ENCODE results near the gene BMP8A. TPM values are rescaled to one million over a fixed set of nuclear protein-coding genes. Genes with fewer than 3 reads are reported as not detected.
"Not testable (repeated sequence)": the region's sequence is repeated elsewhere in the genome, so short reads cannot be mapped to it uniquely, and the experiment has no call there.

BMP8A gene
- total RNA-seq, 1 experiment from 2014 or later: 4.1 TPM

GRCh38 chr1:39497585-39497984, 6.1 kb downstream of the BMP8A start:
- Histone ChIP-seq H3K27me3 (ENCODE audit: insufficient read depth, low read length) (no peaks in the 10 kb centered on the region), H3K9me3 (ENCODE audit: control insufficient read depth in 1 of 2, insufficient read depth in 1 of 2, low read depth in 1 of 2, low read length in 2 of 2) (no peaks in the 10 kb centered on the region), H3K4me1 (ENCODE audit: control insufficient read depth in 1 of 2, insufficient read depth in 2 of 2, low read length in 2 of 2) (0 out of 4 replicates have a peak, but pooled peaks cover 0 to 2% of the 10 kb centered on the region in 2 experiments), H2AFZ (ENCODE audit: low read depth, low read length, poor library complexity, severe bottlenecking) (no peak overlapping the region), H3K4me3 (replicated peaks in 1 of 2; ENCODE audit: low read depth in 1 of 2, low read length in 2 of 2) (no peak overlapping the region), H3K9ac (ENCODE audit: low read length) (no peak overlapping the region), H4K20me1 (ENCODE audit: insufficient read depth) (no peaks in the 10 kb centered on the region), H3K27ac (ENCODE audit: low read depth, low read length) (no peak overlapping the region), H3K36me3 (ENCODE audit: control insufficient read depth in 1 of 2, insufficient read depth in 2 of 2, low read length in 2 of 2) (no peaks in the 10 kb centered on the region), H3K79me2 (ENCODE audit: insufficient read depth, low read length) (no peaks in the 10 kb centered on the region), H3K9me2 (ENCODE audit: insufficient read depth) (no peaks in the 10 kb centered on the region), H3K4me2 (ENCODE audit: low read length) (no peak overlapping the region)
- intact Hi-C loops (cut with micrococcal nuclease): no loop called here
- ChIA-PET CTCF (no interaction called here), RAD21 (ENCODE audit: low non-redundant PET in 1 of 2, low total read pairs in 2 of 2, uncharacterized antibody in 2 of 2, unreplicated experiment in 2 of 2) (no interaction called here), POLR2A (no interaction called here)
- TF ChIP-seq YY1 (IDR thresholded peaks at IDR 0.05; ENCODE audit: extremely low read depth, insufficient replicate concordance, low read depth, low read length) (no peak), POLR2AphosphoS5 (IDR thresholded peaks at IDR 0.05; ENCODE audit: low read depth, low read length) (no peak), CEBPB (IDR thresholded peaks at IDR 0.05; ENCODE audit: low read depth) (no peak), JUND (IDR thresholded peaks at IDR 0.05) (no peak), CBX3 (IDR thresholded peaks at IDR 0.05; ENCODE audit: low read depth) (no peak)
- ATAC-seq: no peak
- no peak for DNase-seq (ENCODE audit: low read depth, low spot score)
- BruUV-seq (replicated peaks): no TSS peak

DNA sequence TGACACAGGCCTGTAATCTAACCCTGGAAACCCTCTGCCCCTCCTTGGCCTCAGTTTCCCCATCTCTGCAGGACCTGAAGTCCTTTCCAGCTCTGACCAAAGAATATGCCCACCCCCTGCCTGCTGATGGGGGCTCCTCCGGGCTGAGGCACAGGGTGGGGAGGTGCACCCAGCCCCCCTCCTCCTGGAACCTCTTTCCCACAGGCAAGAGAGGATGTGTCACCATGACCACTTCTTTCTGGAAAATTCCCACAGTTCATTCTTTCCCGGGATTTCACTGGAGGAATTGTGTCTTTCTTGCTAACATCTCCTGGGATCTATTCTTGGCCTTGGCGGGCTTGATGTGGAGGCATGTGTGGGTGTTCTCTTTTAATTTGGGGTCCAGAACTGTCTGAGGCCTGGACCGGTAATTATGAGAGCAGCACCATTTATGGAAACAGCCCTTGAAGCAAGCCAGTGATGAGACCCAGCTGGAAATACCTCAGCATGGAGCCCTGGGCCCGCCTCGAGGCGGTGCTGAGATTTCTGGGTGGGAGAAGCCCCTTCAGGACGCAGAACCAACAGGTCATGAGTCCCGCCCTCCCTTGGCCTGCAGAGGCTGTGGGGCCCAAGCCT, 6.8 kb downstream of the BMP8A start:
- H3K9me3 ChIP-seq (ENCODE audit: control insufficient read depth in 1 of 2, insufficient read depth in 1 of 2, low read depth in 1 of 2, low read length in 2 of 2); H4K20me1 ChIP-seq (ENCODE audit: insufficient read depth); H3K9me2 ChIP-seq (ENCODE audit: insufficient read depth); ATAC-seq; H3K27ac ChIP-seq (ENCODE audit: low read depth, low read length); H2AFZ ChIP-seq (ENCODE audit: low read depth, low read length, poor library complexity, severe bottlenecking); CTCF ChIA-PET; BruUV-seq (replicated peaks); H3K27me3 ChIP-seq (ENCODE audit: insufficient read depth, low read length); H3K36me3 ChIP-seq (ENCODE audit: control insufficient read depth in 1 of 2, insufficient read depth in 2 of 2, low read length in 2 of 2); POLR2A ChIA-PET; DNase-seq (ENCODE audit: low read depth, low spot score); H3K4me2 ChIP-seq (ENCODE audit: low read length); H3K9ac ChIP-seq (ENCODE audit: low read length); H3K4me1 ChIP-seq (ENCODE audit: control insufficient read depth in 1 of 2, insufficient read depth in 2 of 2, low read length in 2 of 2); RAD21 ChIA-PET (ENCODE audit: low non-redundant PET in 1 of 2, low total read pairs in 2 of 2, uncharacterized antibody in 2 of 2, unreplicated experiment in 2 of 2); intact Hi-C loops (cut with micrococcal nuclease); H3K4me3 ChIP-seq (replicated peaks in 1 of 2; ENCODE audit: low read depth in 1 of 2, low read length in 2 of 2); H3K79me2 ChIP-seq (ENCODE audit: insufficient read depth, low read length): not testable (repeated sequence)

- RAD21 ChIA-PET (ENCODE audit: low non-redundant PET in 1 of 2, low total read pairs in 2 of 2, uncharacterized antibody in 2 of 2, unreplicated experiment in 2 of 2); CTCF ChIA-PET; H3K79me2 ChIP-seq (ENCODE audit: insufficient read depth, low read length); DNase-seq (ENCODE audit: low read depth, low spot score); H3K27ac ChIP-seq (ENCODE audit: low read depth, low read length); intact Hi-C loops (cut with micrococcal nuclease); H3K9me3 ChIP-seq (ENCODE audit: control insufficient read depth in 1 of 2, insufficient read depth in 1 of 2, low read depth in 1 of 2, low read length in 2 of 2); H3K4me2 ChIP-seq (ENCODE audit: low read length); BruUV-seq (replicated peaks); H3K4me3 ChIP-seq (replicated peaks in 1 of 2; ENCODE audit: low read depth in 1 of 2, low read length in 2 of 2); H3K9me2 ChIP-seq (ENCODE audit: insufficient read depth); H3K27me3 ChIP-seq (ENCODE audit: insufficient read depth, low read length); H3K4me1 ChIP-seq (ENCODE audit: control insufficient read depth in 1 of 2, insufficient read depth in 2 of 2, low read length in 2 of 2); H2AFZ ChIP-seq (ENCODE audit: low read depth, low read length, poor library complexity, severe bottlenecking); H4K20me1 ChIP-seq (ENCODE audit: insufficient read depth); H3K36me3 ChIP-seq (ENCODE audit: control insufficient read depth in 1 of 2, insufficient read depth in 2 of 2, low read length in 2 of 2); POLR2A ChIA-PET; H3K9ac ChIP-seq (ENCODE audit: low read length); ATAC-seq: not testable (repeated sequence)
These were observed 7.4 kb downstream of the BMP8A start for GRCh38 chr1:39498821-39499220.

Measured in HCT116 (cell line).